ENCODE measurements around the gene PFDN2.
A peak's percentile ranks its signal among the peaks of the same experiment; 100 is the strongest.

The PFDN2 gene

GRCh38 chr1:161100556-161100955 is 17.3 kb downstream of the PFDN2 start:
- 87 to 93% methylated on average over 2 of the region's 2 CpGs for WGBS, 2 experiments
- Histone ChIP-seq H3K4me3 (ENCODE audit: insufficient read depth, low read depth, low read length) (no peak overlapping the region), H3K27me3 (ENCODE audit: control insufficient read depth, insufficient read depth, low read length, poor library complexity, severe bottlenecking) (no peaks in the 10 kb centered on the region), H3K9me3 (ENCODE audit: control insufficient read depth, low read length) (no peaks in the 10 kb centered on the region), H3K36me3 (ENCODE audit: control insufficient read depth, insufficient read depth, low read length) (peaks cover 4% of the 10 kb centered on the region), H3K4me1 (ENCODE audit: control insufficient read depth, insufficient read depth, low read length) (no peaks in the 10 kb centered on the region), H3K27ac (ENCODE audit: insufficient read depth, low read depth, low read length, poor library complexity, severe bottlenecking) (no peak overlapping the region)

GRCh38 chr1:161099090-161099802 is 18.6 kb downstream of the PFDN2 start:
- Histone ChIP-seq H3K4me3 (ENCODE audit: insufficient read depth, low read depth, low read length) (peak overlapping the region; percentile 96), H3K9me3 (ENCODE audit: control insufficient read depth, low read length) (no peaks in the 10 kb centered on the region), H3K27ac (ENCODE audit: insufficient read depth, low read depth, low read length, poor library complexity, severe bottlenecking) (no peak overlapping the region), H3K4me1 (ENCODE audit: control insufficient read depth, insufficient read depth, low read length) (no peaks in the 10 kb centered on the region), H3K36me3 (ENCODE audit: control insufficient read depth, insufficient read depth, low read length) (peaks cover 4% of the 10 kb centered on the region), H3K27me3 (ENCODE audit: control insufficient read depth, insufficient read depth, low read length, poor library complexity, severe bottlenecking) (no peaks in the 10 kb centered on the region)
- WGBS, 2 experiments, result 90 to 91% methylated on average over 9 of the region's 9 CpGs

- Histone ChIP-seq H3K9me3 (ENCODE audit: control insufficient read depth, low read length) (no peaks in the 10 kb centered on the region), H3K27ac (ENCODE audit: insufficient read depth, low read depth, low read length, poor library complexity, severe bottlenecking) (peak within 1 kb of the TSS; percentile 76), H3K4me1 (ENCODE audit: control insufficient read depth, insufficient read depth, low read length) (no peaks in the 10 kb centered on the region), H3K36me3 (ENCODE audit: control insufficient read depth, insufficient read depth, low read length) (peaks cover 4% of the 10 kb centered on the region), H3K27me3 (ENCODE audit: control insufficient read depth, insufficient read depth, low read length, poor library complexity, severe bottlenecking) (no peaks in the 10 kb centered on the region), H3K4me3 (ENCODE audit: insufficient read depth, low read depth, low read length) (peak within 1 kb of the TSS; percentile 96)
- 3 to 4% methylated on average over 71 of the region's 71 CpGs for whole genome bisulfite sequencing, 2 experiments
Measured at GRCh38 chr1:161098210-161099068, 19.4 kb downstream of the PFDN2 start, which contains the start of gene KLHDC9. KLHDC9 (plus strand) TSS chr1:161098361; CDS start chr1:161098536, 175 bp downstream.

- no peaks in the 10 kb centered on the region for H3K4me1 ChIP-seq (ENCODE audit: control insufficient read depth, insufficient read depth, low read length)
- WGBS, 2 experiments, result 87 to 89% methylated on average over 1 of the region's 1 CpG
Measured at GRCh38 chr1:161096530-161096929, 21.3 kb downstream of the PFDN2 start.

GRCh38 chr1:161096015-161096414 is 21.8 kb downstream of the PFDN2 start:
- H3K27me3 ChIP-seq (ENCODE audit: control insufficient read depth, insufficient read depth, low read length, poor library complexity, severe bottlenecking), result no peaks in the 10 kb centered on the region
- H3K9me3 ChIP-seq (ENCODE audit: control insufficient read depth, low read length), result no peaks in the 10 kb centered on the region
- H3K4me1 ChIP-seq (ENCODE audit: control insufficient read depth, insufficient read depth, low read length), result no peaks in the 10 kb centered on the region
- no peak overlapping the region for H3K4me3 ChIP-seq (ENCODE audit: insufficient read depth, low read depth, low read length)
- H3K27ac ChIP-seq (ENCODE audit: insufficient read depth, low read depth, low read length, poor library complexity, severe bottlenecking), result no peak overlapping the region
- peaks cover 4% of the 10 kb centered on the region for H3K36me3 ChIP-seq (ENCODE audit: control insufficient read depth, insufficient read depth, low read length)
- WGBS, 2 experiments, result 71 to 75% methylated on average over 2 of the region's 2 CpGs

More at GRCh38 chr1:161096530-161096929, 21.3 kb downstream of the PFDN2 start:
- Histone ChIP-seq H3K27me3 (ENCODE audit: control insufficient read depth, insufficient read depth, low read length, poor library complexity, severe bottlenecking) (no peaks in the 10 kb centered on the region), H3K36me3 (ENCODE audit: control insufficient read depth, insufficient read depth, low read length) (peaks cover 4% of the 10 kb centered on the region), H3K27ac (ENCODE audit: insufficient read depth, low read depth, low read length, poor library complexity, severe bottlenecking) (no peak overlapping the region), H3K9me3 (ENCODE audit: control insufficient read depth, low read length) (no peaks in the 10 kb centered on the region), H3K4me3 (ENCODE audit: insufficient read depth, low read depth, low read length) (no peak overlapping the region)

- Histone ChIP-seq H3K9me3 (ENCODE audit: control insufficient read depth, low read length) (no peaks in the 10 kb centered on the region), H3K36me3 (ENCODE audit: control insufficient read depth, insufficient read depth, low read length) (peaks cover 3% of the 10 kb centered on the region), H3K27ac (ENCODE audit: insufficient read depth, low read depth, low read length, poor library complexity, severe bottlenecking) (no peak overlapping the region), H3K4me3 (ENCODE audit: insufficient read depth, low read depth, low read length) (no peak overlapping the region), H3K27me3 (ENCODE audit: control insufficient read depth, insufficient read depth, low read length, poor library complexity, severe bottlenecking) (no peaks in the 10 kb centered on the region), H3K4me1 (ENCODE audit: control insufficient read depth, insufficient read depth, low read length) (no peaks in the 10 kb centered on the region)
- WGBS, 2 experiments, result 91 to 93% methylated on average over 6 of the region's 6 CpGs
Measured at GRCh38 chr1:161095230-161095629, 22.6 kb downstream of the PFDN2 start.

GRCh38 chr1:161094481-161094880 is 23.4 kb downstream of the PFDN2 start:
- no peak overlapping the region for H3K4me3 ChIP-seq (ENCODE audit: insufficient read depth, low read depth, low read length)
- 93 to 97% methylated on average over 7 to 14 of the region's 14 CpGs for WGBS, 2 experiments
- no peak overlapping the region for H3K27ac ChIP-seq (ENCODE audit: insufficient read depth, low read depth, low read length, poor library complexity, severe bottlenecking)

GRCh38 chr1:161092621-161093028 is 25.2 kb downstream of the PFDN2 start:
- H3K4me3 ChIP-seq (ENCODE audit: insufficient read depth, low read depth, low read length), result no peak overlapping the region
- H3K27me3 ChIP-seq (ENCODE audit: control insufficient read depth, insufficient read depth, low read length, poor library complexity, severe bottlenecking), result no peaks in the 10 kb centered on the region
- H3K36me3 ChIP-seq (ENCODE audit: control insufficient read depth, insufficient read depth, low read length), result no peaks in the 10 kb centered on the region
- WGBS, 2 experiments, result 82 to 88% methylated on average over 3 of the region's 3 CpGs
- H3K9me3 ChIP-seq (ENCODE audit: control insufficient read depth, low read length), result no peaks in the 10 kb centered on the region
- no peaks in the 10 kb centered on the region for H3K4me1 ChIP-seq (ENCODE audit: control insufficient read depth, insufficient read depth, low read length)
- H3K27ac ChIP-seq (ENCODE audit: insufficient read depth, low read depth, low read length, poor library complexity, severe bottlenecking), result no peak overlapping the region

More at GRCh38 chr1:161094481-161094880, 23.4 kb downstream of the PFDN2 start:
- Histone ChIP-seq H3K4me1 (ENCODE audit: control insufficient read depth, insufficient read depth, low read length) (no peaks in the 10 kb centered on the region), H3K27me3 (ENCODE audit: control insufficient read depth, insufficient read depth, low read length, poor library complexity, severe bottlenecking) (no peaks in the 10 kb centered on the region), H3K36me3 (ENCODE audit: control insufficient read depth, insufficient read depth, low read length) (no peaks in the 10 kb centered on the region), H3K9me3 (ENCODE audit: control insufficient read depth, low read length) (no peaks in the 10 kb centered on the region)

- H3K27me3 ChIP-seq (ENCODE audit: control insufficient read depth, insufficient read depth, low read length, poor library complexity, severe bottlenecking), result no peaks in the 10 kb centered on the region
- H3K9me3 ChIP-seq (ENCODE audit: control insufficient read depth, low read length), result no peaks in the 10 kb centered on the region
- H3K36me3 ChIP-seq (ENCODE audit: control insufficient read depth, insufficient read depth, low read length), result no peaks in the 10 kb centered on the region
- no peaks in the 10 kb centered on the region for H3K4me1 ChIP-seq (ENCODE audit: control insufficient read depth, insufficient read depth, low read length)
- 93 to 94% methylated on average over 7 of the region's 7 CpGs for WGBS, 2 experiments
- no peak overlapping the region for H3K4me3 ChIP-seq (ENCODE audit: insufficient read depth, low read depth, low read length)
- H3K27ac ChIP-seq (ENCODE audit: insufficient read depth, low read depth, low read length, poor library complexity, severe bottlenecking), result no peak overlapping the region
Measured at GRCh38 chr1:161091796-161092507, 25.9 kb downstream of the PFDN2 start.

- H3K9me3 ChIP-seq (ENCODE audit: control insufficient read depth, low read length), result no peaks in the 10 kb centered on the region
- no peaks in the 10 kb centered on the region for H3K36me3 ChIP-seq (ENCODE audit: control insufficient read depth, insufficient read depth, low read length)
- H3K4me1 ChIP-seq (ENCODE audit: control insufficient read depth, insufficient read depth, low read length), result no peaks in the 10 kb centered on the region
- H3K27ac ChIP-seq (ENCODE audit: insufficient read depth, low read depth, low read length, poor library complexity, severe bottlenecking), result no peak overlapping the region
- 93 to 94% methylated on average over 5 of the region's 5 CpGs for WGBS, 2 experiments
- no peak overlapping the region for H3K4me3 ChIP-seq (ENCODE audit: insufficient read depth, low read depth, low read length)
- no peaks in the 10 kb centered on the region for H3K27me3 ChIP-seq (ENCODE audit: control insufficient read depth, insufficient read depth, low read length, poor library complexity, severe bottlenecking)
Measured at GRCh38 chr1:161091093-161091492, 26.7 kb downstream of the PFDN2 start.

All from ectodermal cell (in vitro differentiated cells).